SW480 (cell line): ENCODE results near the gene TTC1.
"Not testable (repeated sequence)": the region's sequence is repeated elsewhere in the genome, so short reads cannot be mapped to it uniquely, and the experiment has no call there.

Experiments
- DNase-seq: peaks from one replicate; pipeline ENCODE4 v3.0.0-alpha.2; 2016; ENCODE audit warnings: low spot score

TTC1 gene

DNA sequence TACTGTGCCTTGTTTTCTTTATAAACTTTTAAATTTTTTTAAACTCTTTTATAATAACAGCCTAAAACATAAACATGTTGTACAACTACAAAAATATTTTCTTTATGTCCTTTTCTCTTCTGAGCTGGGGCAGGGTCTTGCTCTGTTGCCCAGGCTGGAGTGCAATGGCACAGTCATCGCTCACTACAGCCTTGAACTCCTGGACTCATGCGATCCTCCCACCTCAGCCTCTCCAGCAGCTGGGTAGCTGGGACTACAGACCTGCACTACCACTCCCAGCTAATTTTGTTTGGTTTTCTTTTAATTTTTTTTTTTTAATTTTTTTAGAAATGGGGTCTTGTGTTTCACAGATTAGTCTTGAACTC lies 31.5 kb downstream of the TTC1 start:
- no peak for DNase-seq

DNA sequence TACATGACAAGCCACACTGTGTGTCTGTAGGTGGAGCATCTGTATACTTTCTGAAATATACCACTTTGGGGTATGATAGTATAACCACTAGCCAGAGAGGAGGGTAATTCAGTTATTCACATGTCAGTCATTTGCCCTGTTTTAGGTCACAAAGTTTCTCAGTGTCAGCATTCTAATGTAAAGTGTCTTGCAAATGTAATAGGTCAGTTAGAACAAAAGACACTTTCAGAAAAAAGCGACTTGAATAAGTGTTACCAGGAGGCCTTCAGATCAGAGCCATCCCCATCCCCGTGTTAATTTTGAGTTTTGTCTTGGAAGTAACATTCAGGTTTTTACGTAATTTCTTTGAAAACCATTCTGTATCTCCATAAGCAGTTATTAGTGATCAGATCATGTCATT lies 33.7 kb downstream of the TTC1 start:
- no peak for DNase-seq

DNA sequence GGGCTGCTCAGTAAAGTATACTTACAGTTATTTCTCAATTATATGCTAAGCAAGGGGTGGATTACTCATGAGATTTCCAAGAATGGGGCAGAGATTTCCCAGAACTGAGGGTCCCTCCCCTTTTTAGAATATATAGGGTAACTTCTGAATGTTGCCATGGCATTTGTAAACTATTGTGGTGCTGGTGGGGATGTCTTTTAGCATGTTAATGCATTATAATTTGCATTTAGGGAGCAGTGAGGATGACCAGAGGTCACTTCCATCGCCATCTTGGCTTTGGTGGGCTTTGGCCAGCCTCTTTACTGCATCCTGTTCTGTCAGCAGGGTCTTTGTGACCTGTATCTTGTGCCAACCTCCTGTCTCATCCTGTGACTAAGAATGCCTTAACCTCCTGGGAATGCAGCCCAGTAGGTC lies 35.5 kb downstream of the TTC1 start:
- no peak for DNase-seq

DNA sequence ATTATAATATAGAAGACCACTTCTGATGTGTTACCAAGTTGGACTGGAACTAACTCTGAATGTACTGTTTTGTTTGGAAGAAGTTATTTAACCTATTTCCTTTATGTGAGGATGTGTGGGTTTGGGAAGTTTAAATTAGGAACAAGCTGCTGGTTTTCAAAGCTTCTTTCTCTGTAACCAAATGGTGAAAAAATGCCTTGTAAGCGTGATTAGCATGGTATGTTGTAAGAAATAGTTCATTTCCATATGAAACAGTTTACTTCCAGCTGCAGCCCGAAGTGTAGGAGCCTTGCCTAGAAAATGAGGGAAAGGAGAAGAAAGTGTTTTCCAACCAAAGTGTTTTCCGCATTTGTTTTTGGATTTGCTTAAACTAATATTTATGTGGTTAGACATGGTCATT lies 36.0 kb downstream of the TTC1 start:
- no peak for DNase-seq

DNA sequence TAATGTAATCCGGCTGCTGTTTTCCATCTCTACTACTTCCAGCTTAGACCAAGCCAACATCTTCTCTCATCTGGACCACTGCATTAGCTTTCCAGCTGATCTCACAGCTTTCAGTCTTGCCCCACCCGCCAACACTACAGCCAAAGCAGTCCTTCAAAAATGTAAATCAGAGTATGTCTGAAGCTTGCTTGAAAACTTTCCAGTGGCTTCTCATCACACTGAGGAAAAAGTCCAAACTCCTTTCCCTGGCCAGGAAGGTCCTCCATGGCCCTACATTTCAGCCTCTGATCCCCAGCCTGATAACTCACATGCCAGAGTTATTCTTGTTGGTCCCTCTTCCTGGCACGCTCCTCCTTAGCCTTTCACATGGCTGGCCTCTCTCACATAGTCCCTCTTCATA lies 38.5 kb downstream of the TTC1 start:
- DNase-seq: no peak

DNA sequence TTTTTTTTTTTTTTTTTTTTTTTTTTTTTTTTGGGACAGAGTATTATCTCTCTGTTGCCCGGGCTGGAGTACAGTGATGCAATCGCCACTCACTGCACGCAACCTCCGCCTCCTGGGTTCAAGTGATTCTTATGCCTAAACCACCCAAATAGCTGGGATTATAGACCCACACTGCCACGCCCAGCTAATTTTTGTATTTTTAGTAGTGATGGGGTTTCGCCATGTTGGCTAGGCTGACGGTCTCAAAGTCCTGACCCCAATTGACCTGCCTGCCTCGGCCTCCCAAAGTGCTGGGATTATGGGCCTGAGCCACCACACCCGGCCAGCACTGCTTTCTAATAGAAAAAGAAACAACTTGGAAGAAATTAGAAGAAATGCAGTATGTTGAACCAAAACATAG lies 39.2 kb downstream of the TTC1 start:
- no peak for DNase-seq

DNA sequence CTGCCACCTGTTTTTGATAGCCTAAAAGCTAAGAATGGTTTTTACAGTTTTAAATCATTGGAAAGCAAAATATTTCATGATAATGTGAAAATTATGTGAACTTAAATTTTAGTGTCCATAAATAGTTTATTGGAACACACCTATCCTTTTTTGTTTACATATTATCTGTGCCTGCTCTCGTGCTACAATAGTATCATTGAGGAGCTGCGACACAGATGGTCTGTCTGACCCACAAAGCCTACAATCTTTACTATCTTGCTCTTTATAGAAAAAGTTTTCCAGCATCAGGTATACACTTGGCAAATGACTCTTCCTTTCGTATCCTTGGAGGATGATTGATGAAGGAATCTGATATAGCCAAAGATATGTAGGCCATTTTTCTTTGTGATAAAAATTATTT lies 40.2 kb downstream of the TTC1 start:
- DNase-seq: no peak

DNA sequence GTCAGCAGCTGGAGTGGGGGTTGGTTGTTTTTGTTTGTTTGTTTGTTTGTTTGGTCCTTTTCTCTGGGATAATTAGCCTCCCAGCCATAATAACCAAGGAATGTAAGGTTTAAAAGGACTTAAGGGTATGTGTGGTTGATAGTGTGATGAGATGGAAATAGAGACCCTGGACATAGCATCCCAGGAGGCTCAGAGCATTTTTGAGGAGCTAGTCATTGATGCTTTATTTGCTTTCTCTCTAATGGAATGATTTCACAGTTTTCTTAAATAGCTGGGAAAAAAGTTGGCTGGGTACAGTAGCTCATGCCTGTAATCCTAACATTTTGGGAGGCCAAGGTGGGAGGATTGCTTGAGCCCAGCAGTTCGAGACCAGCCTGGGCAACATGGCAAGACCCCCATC lies 45.1 kb downstream of the TTC1 start:
- no peak for DNase-seq

DNA sequence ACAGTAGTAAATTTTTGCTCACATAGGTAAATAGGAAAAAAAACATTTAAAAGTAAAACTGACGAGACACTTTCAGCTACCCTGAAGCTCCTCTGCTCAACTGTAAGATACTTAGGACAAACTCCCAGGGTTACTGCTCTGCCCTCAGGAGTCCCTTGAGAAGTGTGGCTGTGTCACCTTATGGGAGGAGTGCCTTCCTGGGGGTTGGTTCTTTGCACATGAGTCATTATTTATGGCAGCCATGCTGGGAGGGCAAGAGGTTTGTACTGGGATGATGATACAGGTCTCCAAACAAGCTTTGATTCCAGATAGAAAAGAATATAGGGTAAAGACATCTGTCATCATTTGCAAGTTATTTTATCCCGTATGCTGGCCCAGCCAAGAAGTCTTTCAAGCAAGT lies 45.9 kb downstream of the TTC1 start:
- DNase-seq: peak; percentile 17

DNA sequence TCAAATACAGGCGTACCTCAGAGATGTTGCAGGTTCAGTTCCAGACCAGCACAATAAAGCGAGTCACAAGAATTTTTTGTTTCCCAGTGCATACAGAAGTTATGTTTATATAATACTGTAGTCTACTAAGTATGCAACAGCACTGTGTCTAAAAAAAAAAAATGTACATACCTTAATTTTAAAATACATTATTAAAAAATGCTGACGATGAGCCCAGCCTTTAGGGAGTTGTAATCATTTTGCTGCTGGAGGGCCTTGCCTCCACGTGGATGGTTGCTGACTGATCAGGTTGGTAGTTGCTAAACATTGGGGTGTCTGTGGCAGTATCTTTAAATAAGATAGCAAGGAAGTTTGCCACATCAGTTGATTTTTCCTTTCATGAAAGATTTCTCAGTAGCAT lies 48.3 kb downstream of the TTC1 start:
- no peak for DNase-seq

DNA sequence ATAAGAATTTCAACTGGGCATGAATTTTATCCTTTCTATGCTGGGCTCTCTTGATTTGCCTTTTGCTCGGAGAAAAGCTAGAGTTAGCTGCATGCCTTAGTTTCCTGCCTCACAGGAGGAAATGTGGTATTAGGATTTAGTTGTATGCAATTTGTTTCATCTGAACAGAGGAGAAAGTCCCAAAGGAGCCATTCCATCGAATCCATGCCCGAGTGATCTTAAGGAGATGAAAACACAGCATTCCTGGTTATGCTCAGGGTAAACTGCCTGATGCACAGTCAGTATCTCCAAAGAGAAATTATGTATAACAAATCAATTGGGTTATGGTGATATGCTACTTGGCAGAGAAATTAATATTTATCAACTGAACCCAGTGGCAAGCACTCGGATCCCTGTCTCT lies 51.1 kb downstream of the TTC1 start:
- no peak for DNase-seq

DNA sequence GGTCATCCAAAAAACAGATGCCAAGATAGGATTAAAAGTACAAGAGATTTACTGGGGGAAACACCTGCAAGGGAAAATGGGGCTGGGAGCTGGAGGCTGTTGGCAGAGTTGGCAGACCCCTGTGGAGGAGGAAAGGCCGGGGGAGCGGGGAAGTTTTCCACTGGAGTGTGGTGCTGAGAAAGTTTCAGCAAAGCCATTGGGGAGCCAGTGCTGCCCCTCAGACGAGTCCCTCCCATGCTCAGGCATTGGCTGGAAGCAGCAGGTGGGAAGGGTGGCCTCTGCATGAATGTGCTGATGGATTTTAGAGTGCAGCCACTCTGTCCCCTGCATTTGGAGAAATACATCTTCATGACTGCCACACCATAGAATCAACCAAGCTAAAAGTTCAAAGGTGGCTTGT lies 52.8 kb downstream of the TTC1 start:
- DNase-seq: no peak

DNA sequence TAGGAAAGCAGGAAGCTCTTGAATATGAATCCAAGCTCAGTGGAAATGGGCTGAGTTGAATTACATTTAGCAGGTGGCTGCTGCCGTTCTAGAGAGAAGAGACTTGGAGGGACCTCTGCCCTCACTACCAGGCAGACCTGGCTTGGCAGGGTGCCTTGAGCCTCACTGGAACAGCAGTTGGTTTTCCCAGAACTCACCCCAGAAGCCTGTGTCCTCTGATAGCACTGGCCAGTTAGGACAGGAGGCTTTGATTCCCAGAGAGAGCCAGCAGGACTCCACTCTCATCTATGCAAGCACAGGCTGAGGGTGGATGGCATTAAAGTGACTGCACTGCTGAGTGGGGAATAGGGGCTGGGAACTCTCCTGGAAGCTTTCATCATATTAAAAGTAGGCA lies 55.5 kb downstream of the TTC1 start:
- DNase-seq: no peak

DNA sequence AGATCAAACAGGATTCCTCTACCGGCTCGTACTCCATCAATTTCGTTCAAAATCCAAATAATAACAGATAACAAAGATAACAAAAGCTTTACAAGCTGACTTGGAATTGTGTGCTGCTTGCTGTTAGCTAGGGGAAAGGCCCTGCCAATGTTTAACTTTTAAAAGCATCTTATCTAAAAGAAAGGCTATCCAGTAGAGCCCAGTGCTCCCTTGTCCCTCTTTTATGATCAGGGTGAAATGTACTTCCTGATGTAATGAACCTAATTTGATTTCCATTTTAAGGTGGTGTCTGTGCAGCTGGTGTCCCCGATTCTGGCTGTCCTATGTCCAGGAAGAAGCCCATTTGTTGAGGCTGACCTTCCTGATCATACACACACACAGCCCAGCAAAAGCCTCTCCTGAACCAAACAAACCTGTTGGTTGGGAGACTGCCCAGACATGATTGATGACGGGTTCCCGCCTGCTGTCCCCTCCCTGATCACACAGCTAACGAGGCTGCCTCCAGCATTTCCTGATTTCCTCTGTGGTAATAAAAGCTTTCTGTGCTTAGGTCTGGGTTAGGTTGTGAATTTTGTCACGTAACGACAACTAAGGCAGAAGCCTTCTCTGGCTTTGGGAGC lies 56.2 kb downstream of the TTC1 start:
- no peak for DNase-seq

DNA sequence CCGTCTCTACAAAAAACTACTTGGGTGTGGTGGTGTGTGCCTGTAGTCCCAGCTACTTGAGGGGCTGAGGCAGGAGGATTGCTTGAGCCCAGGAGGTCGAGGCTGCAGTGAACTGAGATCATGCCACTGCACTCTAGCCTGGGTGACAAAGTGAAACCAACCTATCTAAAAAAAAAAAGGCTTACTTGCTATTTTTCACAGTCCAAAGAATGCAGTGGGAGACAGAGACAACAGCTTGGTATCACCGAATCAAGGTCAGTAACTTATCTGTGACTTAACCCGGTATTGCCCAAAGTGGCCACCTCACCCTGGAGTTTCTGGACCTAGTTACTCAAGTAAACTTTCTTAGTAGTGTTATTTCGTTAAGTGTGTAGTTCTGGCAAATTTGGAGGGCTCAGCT lies 60.2 kb downstream of the TTC1 start:
- not testable (repeated sequence) for DNase-seq

DNA sequence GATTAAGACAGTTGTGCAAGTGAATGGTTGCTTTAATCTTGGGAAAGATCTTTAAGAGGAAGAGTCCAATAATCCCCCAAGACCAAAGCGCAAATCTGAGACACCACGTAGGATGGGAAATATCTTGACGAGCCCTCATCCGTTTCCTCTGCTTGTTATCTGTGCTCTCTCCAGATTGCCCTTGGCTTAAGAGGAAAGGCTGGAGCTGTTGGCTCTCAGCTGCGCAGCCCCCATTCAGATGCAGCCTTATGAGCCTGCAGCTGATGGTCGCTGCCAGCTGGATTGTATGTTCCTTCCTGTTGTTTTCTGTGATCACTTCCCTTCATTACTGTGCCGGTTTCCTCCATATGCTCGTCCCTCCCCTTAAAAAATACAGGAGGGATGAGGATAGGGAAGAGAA lies 62.6 kb downstream of the TTC1 start:
- DNase-seq: no peak

DNA sequence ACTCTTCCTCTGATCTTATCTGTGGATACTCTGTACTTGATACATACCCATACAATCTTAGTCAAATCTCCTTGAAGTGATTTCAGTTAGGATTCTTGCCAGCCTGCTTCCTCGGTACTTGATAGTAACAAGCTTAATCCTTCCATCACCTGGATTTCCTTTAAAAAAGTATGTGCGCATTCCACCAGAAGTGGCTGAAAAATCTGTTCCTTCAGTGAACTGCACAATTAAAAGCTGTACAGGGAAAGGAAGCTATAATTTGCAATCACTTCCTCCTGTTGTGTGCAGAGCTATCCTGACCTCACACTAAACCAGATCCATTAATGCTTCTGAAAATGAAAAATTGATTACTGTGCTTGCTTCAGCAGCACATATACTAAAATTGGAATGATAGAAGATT lies 63.0 kb downstream of the TTC1 start:
- no peak for DNase-seq

DNA sequence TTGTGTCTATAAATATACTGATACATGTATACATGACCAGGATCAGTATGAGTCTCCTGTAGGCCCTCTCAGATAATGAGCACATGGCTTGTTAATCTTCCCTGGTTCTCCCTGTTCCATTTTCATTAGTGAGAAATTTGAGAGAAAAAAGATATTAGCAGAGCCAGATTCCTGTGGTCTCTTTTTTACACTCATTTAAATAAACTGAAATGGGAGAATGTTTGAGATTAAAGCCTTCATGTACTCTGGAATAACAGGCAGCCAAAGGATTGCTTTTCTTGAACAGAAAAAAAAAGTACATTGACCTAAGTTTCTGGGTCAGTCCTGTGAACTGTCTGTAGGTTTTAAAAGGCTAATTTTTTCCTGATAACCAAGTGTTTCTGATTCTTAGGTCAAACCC lies 66.1 kb downstream of the TTC1 start:
- no peak for DNase-seq

DNA sequence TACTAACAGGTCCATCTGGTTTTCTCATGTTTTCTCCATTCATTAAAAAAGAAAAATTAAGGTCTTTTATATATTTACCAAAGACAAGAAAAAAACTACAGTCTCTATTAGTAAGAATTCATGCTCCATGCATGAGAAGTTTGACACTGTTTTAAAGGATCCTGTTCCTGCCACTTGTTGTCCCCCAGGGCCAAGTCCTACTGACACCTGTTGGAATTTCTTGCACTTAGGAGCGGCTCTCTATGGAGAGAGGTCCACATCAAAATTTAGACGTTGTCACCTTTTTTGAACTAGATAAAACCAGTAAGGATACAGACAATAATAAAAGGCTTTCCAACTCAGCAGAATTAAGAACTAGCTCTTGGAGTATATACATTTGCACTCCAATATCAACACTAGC lies 68.1 kb downstream of the TTC1 start:
- no peak for DNase-seq

DNA sequence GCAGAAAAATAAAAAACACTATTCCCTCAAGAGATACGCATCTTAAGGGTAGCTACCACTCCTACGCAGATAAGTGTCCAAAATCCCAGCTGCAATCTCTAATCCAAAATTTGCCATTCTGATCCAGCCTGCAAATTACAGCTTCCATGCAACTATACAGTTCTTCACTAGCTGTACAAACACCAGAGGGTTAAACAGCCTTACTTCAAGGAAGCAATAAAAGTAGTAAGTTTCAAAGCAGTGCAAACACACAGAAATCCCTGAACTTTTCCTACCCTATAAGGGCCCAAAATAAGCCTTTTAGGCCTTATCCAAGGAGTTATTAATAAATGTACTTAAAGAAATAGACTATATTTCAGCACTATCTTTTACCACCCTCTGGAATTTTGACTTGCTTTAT lies 70.8 kb downstream of the TTC1 start:
- no peak for DNase-seq

DNA sequence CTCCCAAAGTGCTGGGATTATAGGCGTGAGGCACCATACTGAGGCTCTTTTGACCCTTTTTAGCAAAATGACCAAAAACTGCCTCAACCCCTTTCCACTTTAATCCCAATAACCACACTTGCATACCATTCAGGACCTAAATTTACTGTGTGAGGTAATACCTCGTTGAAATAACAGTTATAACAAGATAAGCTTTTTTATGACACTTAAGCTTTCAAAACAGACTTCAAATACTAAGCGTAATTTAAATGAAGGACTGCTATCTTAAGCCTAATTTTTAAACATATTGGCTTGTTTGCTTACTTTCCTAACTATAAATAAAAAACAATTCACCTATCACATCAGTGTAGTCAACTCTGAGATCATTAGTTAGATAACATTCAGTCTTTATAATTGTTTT lies 72.6 kb downstream of the TTC1 start:
- no peak for DNase-seq

DNA sequence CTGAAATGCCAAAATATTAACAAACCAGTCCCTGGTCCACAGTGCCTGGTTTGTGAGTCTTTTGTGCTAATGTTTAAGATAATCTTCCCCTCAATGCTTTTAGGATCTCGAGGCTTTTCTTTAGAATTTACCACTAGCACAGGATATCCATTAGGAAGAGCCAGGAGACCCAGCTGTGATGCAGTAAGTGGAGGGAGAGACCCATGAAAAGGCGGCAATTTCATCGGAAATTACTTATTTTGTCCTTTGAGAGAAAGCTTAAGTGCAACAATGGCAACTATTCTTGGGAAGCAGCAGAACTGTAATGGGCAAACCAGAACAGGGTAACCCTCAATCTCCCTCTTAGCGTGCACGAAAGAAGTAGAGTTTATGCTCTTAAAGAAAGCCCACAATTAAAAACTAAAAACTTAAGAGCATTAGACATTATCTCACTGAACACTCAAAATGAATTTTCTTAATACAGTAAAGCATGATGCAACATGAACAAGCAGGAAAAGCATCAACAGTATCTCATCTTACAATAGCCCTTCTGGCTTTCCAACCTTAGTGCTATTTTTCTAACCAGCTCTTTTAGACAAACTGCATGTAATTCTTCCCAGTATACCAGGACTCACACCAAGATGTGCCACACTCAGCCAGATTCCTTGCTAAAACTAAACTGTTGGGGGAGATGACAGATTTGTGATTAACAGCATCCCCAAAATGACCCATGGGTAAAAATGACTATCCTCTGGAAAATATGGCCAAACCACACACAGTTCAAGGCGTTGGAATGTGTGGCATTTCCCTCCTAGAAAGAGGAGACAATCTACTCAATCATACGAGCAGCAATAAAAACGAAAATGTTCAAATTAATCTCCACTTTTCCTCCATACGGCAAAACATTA lies 73.9 kb downstream of the TTC1 start:
- DNase-seq: peak; percentile 20

DNA sequence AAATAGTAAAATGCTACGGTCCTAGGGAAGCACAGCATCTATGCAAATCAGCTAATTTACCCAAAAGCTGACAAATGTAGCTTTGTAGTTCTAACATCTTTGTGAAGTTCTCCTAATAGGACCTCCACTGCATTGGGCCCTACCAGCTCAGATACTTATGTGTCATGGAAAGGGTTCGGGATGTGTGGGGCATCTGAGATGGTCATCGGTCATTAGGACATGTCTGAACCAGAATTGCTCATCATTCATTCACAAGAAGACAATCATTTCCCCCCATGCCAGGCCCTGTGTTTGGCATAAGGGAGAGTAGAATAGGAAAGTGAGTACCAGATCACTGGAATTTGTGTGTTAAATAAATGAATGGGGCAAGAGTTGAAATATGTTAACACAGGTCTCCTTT lies 74.6 kb downstream of the TTC1 start:
- no peak for DNase-seq

DNA sequence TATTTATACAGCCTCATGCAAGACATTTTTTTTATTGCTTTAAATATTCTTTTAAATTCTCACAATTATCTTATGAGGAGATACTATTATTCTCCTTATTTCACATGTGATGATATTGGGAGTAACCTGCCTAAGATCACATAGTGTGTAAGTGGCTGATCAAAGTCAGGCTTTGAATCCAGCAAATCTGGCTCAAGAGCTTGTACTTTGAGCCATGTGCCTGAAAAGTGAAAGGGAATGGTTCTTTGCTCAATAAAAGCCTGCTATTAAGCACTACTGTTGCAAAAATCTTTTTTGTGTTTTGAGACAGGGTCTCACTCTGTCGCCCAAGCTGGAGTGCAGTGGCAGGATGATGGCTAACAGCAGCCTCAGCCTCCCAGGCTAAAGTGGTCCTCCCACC lies 75.2 kb downstream of the TTC1 start:
- DNase-seq: no peak
